SK-N-SH (cell line): ENCODE results near the gene EMX1. TPM values are rescaled to one million over a fixed set of nuclear protein-coding genes. Genes with fewer than 3 reads are reported as not detected.

Experiments
- CTCF ChIA-PET: fragments of 300-600, 350-600 bp; formaldehyde crosslinking; extraction: SDS; loops from one replicate; lab custom pipeline; 2021; lab: Yijun Ruan, JAX
- POLR2A ChIA-PET: fragments of 350-600 bp; sonication (Branson Sonifier 250); formaldehyde crosslinking; extraction: SDS; loops from one replicate; lab custom pipeline; 2020; ENCODE audit warnings: antibody characterized with exemption, inconsistent platforms; lab: Yijun Ruan, JAX
- DNase-seq: peaks from one replicate; pipeline ENCODE4 v3.0.0; 2012
- H2AFZ ChIP-seq: fragments of 200-600 bp; sonication (generic); 2 replicates; pipeline ENCODE4 v1.8.1; 2016; ENCODE audit warnings: antibody characterized with exemption, mild to moderate bottlenecking, low read depth
- H3F3A ChIP-seq: fragments of 200-600 bp; sonication (generic); replicated peaks from 2 replicates; pipeline ENCODE3; 2016; ENCODE audit warnings: antibody characterized with exemption, mild to moderate bottlenecking; ENCODE audit not compliant: insufficient read depth
- H3K27ac ChIP-seq, 2 experiments: fragments of 200-500 bp in 1 of 2; fragments of 200-600 bp in 1 of 2; sonication (Bioruptor generic) in 1 of 2; sonication (generic), shearing (Covaris generic) in 1 of 2; 2 replicates each; pipeline versions ENCODE4 v1.5.1 to v1.6.1; 2014 to 2016; ENCODE audit warnings: low read depth in 2 of 2, inconsistent platforms in 1 of 2, low read length in 1 of 2, mild to moderate bottlenecking in 1 of 2, mixed read lengths in 1 of 2
- H3K27me3 ChIP-seq: fragments of 200-600 bp; sonication (generic), shearing (Covaris generic); 2 replicates; pipeline ENCODE4 v1.6.1; 2016; ENCODE audit warnings: mixed run types; ENCODE audit not compliant: insufficient read depth
- H3K36me3 ChIP-seq, 2 experiments: fragments of 200-500 bp in 1 of 2; fragments of 200-600 bp in 1 of 2; sonication (Bioruptor generic) in 1 of 2; sonication (generic) in 1 of 2; replicated peaks in 1 of 2; 2 replicates each; pipeline versions ENCODE3 to v1.5.1; 2014 to 2016; ENCODE audit warnings: low read length in 1 of 2, mild to moderate bottlenecking in 1 of 2; ENCODE audit not compliant: insufficient read depth in 2 of 2, control insufficient read depth in 1 of 2
- H3K4me1 ChIP-seq, 2 experiments: fragments of 200-500 bp in 1 of 2; fragments of 200-600 bp in 1 of 2; sonication (Bioruptor generic) in 1 of 2; sonication (generic), shearing (Covaris generic) in 1 of 2; 2 replicates each; pipeline versions ENCODE4 v1.5.1 to v1.6.1; 2014 to 2016; ENCODE audit warnings: low read depth in 1 of 2, low read length in 1 of 2, mixed run types in 1 of 2; ENCODE audit not compliant: insufficient read depth in 2 of 2, control insufficient read depth in 1 of 2
- H3K4me2 ChIP-seq: fragments of 200-600 bp; sonication (generic), shearing (Covaris generic); 2 replicates; pipeline ENCODE4 v1.6.1; 2017; ENCODE audit warnings: mixed run types
- H3K4me3 ChIP-seq, 2 experiments: fragments of 200-500 bp in 1 of 2; fragments of 200-600 bp in 1 of 2; sonication (Bioruptor generic) in 1 of 2; sonication (generic), shearing (Covaris generic) in 1 of 2; 2 replicates each; pipeline versions ENCODE4 v1.5.1 to v1.8.1; 2014 to 2016; ENCODE audit warnings: low read depth in 2 of 2, inconsistent platforms in 1 of 2, low read length in 1 of 2, mild to moderate bottlenecking in 1 of 2, mixed read lengths in 1 of 2, moderate library complexity in 1 of 2
- H3K79me2 ChIP-seq: fragments of 200-600 bp; sonication (generic); 2 replicates; pipeline ENCODE4 v1.8.1; 2017; ENCODE audit warnings: mild to moderate bottlenecking; ENCODE audit not compliant: insufficient read depth
- H3K9ac ChIP-seq: fragments of 200-600 bp; sonication (generic); 2 replicates; pipeline ENCODE4 v1.6.1; 2017; ENCODE audit warnings: mixed run types
- H3K9me2 ChIP-seq: fragments of 200-600 bp; sonication (generic); 2 replicates; pipeline ENCODE4 v1.6.1; 2017; ENCODE audit warnings: mixed run types
- H3K9me3 ChIP-seq: fragments of 200-600 bp; sonication (generic); 2 replicates; pipeline ENCODE4 v1.6.1; 2017; ENCODE audit warnings: mixed run types, mild to moderate bottlenecking, moderate library complexity
- H4K20me1 ChIP-seq: fragments of 200-600 bp; sonication (generic); 2 replicates; pipeline ENCODE4 v1.6.1; 2017; ENCODE audit warnings: mild to moderate bottlenecking, mixed run types; ENCODE audit not compliant: insufficient read depth
- CHD2 ChIP-seq: fragments of 150-350 bp; IDR thresholded peaks from 2 replicates; pipeline ENCODE4 v1.6.1; 2018; ENCODE audit warnings: low read length; ENCODE audit not compliant: partially characterized antibody
- EP300 ChIP-seq, 2 experiments: IDR thresholded peaks; 2 replicates each; pipeline versions ENCODE4 v1.4.0 to v1.6.1; 2012; ENCODE audit warnings: borderline replicate concordance in 1 of 2, low read depth in 1 of 2, low read length in 1 of 2
- FOSL2 ChIP-seq: IDR thresholded peaks from 2 replicates; pipeline ENCODE4 v1.4.0; 2012; ENCODE audit warnings: low read depth, mild to moderate bottlenecking, moderate library complexity, borderline replicate concordance
- FOXJ3 ChIP-seq: sonication (generic); formaldehyde crosslinking; IDR thresholded peaks from 2 replicates; pipeline ENCODE4 v1.5.1; 2020; ENCODE audit warnings: mild to moderate bottlenecking, missing genetic modification reagents
- MXI1 ChIP-seq: IDR thresholded peaks from 2 replicates; pipeline ENCODE4 v1.6.1; 2012; ENCODE audit warnings: mild to moderate bottlenecking, low read depth, low read length, improper control_type of control experiment
- POLR2AphosphoS5 ChIP-seq: IDR thresholded peaks from 2 replicates; pipeline ENCODE4 v1.6.1; 2012; ENCODE audit warnings: low read depth, low read length
- REST ChIP-seq: IDR thresholded peaks from 2 replicates; pipeline ENCODE4 v1.6.1; 2012; ENCODE audit warnings: mild to moderate bottlenecking, low read depth, low read length, moderate library complexity
- RFX5 ChIP-seq: IDR thresholded peaks from 2 replicates; pipeline ENCODE4 v1.6.1; 2012; ENCODE audit warnings: mild to moderate bottlenecking, improper control_type of control experiment, low read length
- TCF12 ChIP-seq: IDR thresholded peaks from 2 replicates; pipeline ENCODE4 v1.4.0; 2012
- WGBS: methylation state at CpG from one replicate; pipeline ENCODE4 v1.1.6; 2017; ENCODE audit warnings: low lambda C conversion rate; 5-methylcytosine and 5-hydroxymethylcytosine counted together
- polyA plus RNA-seq, 3 experiments: library from polyadenylated mRNA; depleted of rRNA; stranded (reverse); fragments of >200 nt; gene quantifications; 2 replicates each; pipeline ENCODE4 v1.2.3, GENCODE V29; 2012
- TF ChIP-seq, protein P1 (sequence below): IDR thresholded peaks from 2 replicates; pipeline ENCODE4 v1.4.0; 2012; ENCODE audit warnings: low read depth, borderline replicate concordance
- TF ChIP-seq, protein P2 (sequence below): fragments of 150-350 bp; IDR thresholded peaks from 2 replicates; pipeline ENCODE4 v1.6.1; 2016; ENCODE audit warnings: mild to moderate bottlenecking, low read depth, low read length

EMX1 gene
- polyA plus RNA-seq, 1 of the 3 experiments (the other 2 are of a cell fraction) = not detected

GRCh38 chr2:72947952-72948830, 30.9 kb downstream of the EMX1 start (continued):
- TF ChIP-seq, protein P1, sequence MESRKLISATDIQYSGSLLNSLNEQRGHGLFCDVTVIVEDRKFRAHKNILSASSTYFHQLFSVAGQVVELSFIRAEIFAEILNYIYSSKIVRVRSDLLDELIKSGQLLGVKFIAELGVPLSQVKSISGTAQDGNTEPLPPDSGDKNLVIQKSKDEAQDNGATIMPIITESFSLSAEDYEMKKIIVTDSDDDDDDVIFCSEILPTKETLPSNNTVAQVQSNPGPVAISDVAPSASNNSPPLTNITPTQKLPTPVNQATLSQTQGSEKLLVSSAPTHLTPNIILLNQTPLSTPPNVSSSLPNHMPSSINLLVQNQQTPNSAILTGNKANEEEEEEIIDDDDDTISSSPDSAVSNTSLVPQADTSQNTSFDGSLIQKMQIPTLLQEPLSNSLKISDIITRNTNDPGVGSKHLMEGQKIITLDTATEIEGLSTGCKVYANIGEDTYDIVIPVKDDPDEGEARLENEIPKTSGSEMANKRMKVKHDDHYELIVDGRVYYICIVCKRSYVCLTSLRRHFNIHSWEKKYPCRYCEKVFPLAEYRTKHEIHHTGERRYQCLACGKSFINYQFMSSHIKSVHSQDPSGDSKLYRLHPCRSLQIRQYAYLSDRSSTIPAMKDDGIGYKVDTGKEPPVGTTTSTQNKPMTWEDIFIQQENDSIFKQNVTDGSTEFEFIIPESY = no peak
- TF ChIP-seq FOXJ3 (CRISPR knock-in tag) = no peak

DNA sequence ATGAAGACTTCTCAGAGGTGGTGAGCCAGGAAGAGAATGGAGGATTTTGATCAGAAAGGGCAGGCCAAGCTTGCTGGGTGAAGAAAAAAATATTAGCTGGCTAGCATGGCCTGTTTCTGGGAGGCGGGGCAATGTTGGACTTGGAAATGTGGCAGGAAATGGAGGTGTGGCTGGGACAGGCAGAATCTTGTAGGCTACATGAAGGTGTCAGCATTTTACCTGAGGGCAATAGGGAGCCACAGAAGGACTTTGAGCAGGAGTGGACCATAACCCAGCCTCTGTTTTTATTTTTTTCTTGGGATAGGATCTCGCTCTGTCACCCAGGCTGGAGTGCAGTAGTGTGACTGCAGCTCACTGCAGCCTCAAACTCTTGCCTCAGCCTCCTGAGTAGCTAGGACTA, 31.7 kb downstream of the EMX1 start:
- no peak overlapping the region for H3K4me2 ChIP-seq
- CTCF ChIA-PET = interaction anchor here (2.3 kb wide), 1 partner anchor 56 kb away, joined by 9 read pairs; no protein-coding TSS in a partner anchor
- no peak overlapping the region for H3K9ac ChIP-seq
- H3K9me2 ChIP-seq = no peaks in the 10 kb centered on the region
- no peak for DNase-seq
- no peaks in the 10 kb centered on the region for H3K4me1 ChIP-seq
- 100% methylated on average over 2 of the region's 2 CpGs for WGBS
- H3K27ac ChIP-seq = no peak overlapping the region
- no peaks in the 10 kb centered on the region for H3K36me3 ChIP-seq
- H4K20me1 ChIP-seq = no peaks in the 10 kb centered on the region
- POLR2A ChIA-PET = no interaction called here
- H3K9me3 ChIP-seq = no peaks in the 10 kb centered on the region
- TF ChIP-seq FOSL2 (no peak), MXI1 (no peak), REST (no peak), EP300 (IDR thresholded peaks at IDR 0.05; ENCODE audit: borderline replicate concordance in 1 of 2, low read depth in 1 of 2, low read length in 1 of 2) (no peak), TCF12 (no peak), CHD2 (no peak), POLR2AphosphoS5 (no peak), RFX5 (no peak)
- TF ChIP-seq, protein P2, sequence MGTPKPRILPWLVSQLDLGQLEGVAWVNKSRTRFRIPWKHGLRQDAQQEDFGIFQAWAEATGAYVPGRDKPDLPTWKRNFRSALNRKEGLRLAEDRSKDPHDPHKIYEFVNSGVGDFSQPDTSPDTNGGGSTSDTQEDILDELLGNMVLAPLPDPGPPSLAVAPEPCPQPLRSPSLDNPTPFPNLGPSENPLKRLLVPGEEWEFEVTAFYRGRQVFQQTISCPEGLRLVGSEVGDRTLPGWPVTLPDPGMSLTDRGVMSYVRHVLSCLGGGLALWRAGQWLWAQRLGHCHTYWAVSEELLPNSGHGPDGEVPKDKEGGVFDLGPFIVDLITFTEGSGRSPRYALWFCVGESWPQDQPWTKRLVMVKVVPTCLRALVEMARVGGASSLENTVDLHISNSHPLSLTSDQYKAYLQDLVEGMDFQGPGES = no peak
- H2AFZ ChIP-seq = no peak overlapping the region
- no peaks in the 10 kb centered on the region for H3F3A ChIP-seq
- no peaks in the 10 kb centered on the region for H3K79me2 ChIP-seq
- no peaks in the 10 kb centered on the region for H3K27me3 ChIP-seq
- H3K4me3 ChIP-seq = no peak overlapping the region
